ENCODE measurements around the gene RIPK3. TPM values are rescaled to one million over a fixed set of nuclear protein-coding genes. Genes with fewer than 3 reads are reported as not detected.

The RIPK3 gene
- total and polyA plus RNA-seq, 2 experiments from 2014 or later, result 0.32 to 1.5 TPM

DNA sequence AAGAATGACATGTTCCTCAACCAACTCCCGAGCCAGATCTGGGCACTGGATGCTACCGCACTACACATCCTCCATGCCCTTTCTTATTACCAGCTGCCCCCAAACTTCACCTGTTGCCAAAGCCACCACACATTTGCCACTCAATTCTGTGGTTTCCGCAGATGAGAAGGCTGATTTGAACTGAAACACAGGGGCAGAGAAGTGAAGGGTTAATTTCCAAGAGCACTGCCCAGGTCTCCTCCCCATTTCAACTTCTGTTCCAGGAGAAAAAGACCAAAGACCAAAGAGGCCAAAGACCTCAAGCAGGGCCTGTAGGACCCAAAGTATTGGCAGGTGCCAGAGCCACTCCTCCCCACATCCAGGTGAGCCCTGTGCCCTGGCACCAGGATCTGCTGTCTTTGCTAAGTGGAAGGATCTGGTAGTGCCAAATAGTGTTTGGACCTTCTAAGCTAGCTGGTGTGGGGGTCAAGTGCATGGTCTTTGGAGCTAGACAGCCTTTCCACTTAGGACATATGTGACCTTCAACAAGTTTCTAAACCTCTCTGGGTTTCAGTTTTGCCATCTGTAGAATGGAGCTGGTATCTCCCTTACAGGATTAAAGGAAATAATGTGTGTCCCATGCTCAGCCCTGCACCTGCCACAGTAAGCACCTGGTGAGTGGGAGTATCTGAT lies 48.2 kb downstream of the RIPK3 start:
- Histone ChIP-seq H3K4me1 (ENCODE audit: insufficient read depth) (no peaks in the 10 kb centered on the region), H3F3A (replicated peaks; ENCODE audit: low read depth) (no peaks in the 10 kb centered on the region), H3K9me2 (ENCODE audit: insufficient read depth) (no peaks in the 10 kb centered on the region), H4K20me1 (replicated peaks; ENCODE audit: insufficient read depth) (no peaks in the 10 kb centered on the region; the same call in 1 of the 2 replicates), H3K27me3 (ENCODE audit: insufficient read depth) (no peaks in the 10 kb centered on the region), H2AFZ (no peak overlapping the region), H3K4me3 (no peak overlapping the region), H3K36me3 (ENCODE audit: insufficient read depth) (no peaks in the 10 kb centered on the region; the same call in 1 of the 2 replicates), H3K79me2 (replicated peaks; ENCODE audit: insufficient read depth) (no peaks in the 10 kb centered on the region), H3K27ac (ENCODE audit: low read depth) (no peak overlapping the region), H3K4me2 (no peak overlapping the region)
- Mint-ChIP-seq H3K4me1 (no peaks in the 10 kb centered on the region), H3K4me3 (no peak overlapping the region), H3K27ac (no peak overlapping the region), H3K36me3 (ENCODE audit: low read depth) (peaks cover 5% of the 10 kb centered on the region; the same call in 2 of the 3 replicates), H3K27me3 (ENCODE audit: insufficient read depth, low read depth, poor library complexity) (peaks cover 7% of the 10 kb centered on the region), H3K9me3 (no peaks in the 10 kb centered on the region)
- ATAC-seq (no peak), DNase-seq (ENCODE audit: low spot score) (no peak)
- no peak for TF ChIP-seq POLR2AphosphoS5 (IDR thresholded peaks at IDR 0.05; ENCODE audit: low read depth)
- TF ChIP-seq, protein P1, sequence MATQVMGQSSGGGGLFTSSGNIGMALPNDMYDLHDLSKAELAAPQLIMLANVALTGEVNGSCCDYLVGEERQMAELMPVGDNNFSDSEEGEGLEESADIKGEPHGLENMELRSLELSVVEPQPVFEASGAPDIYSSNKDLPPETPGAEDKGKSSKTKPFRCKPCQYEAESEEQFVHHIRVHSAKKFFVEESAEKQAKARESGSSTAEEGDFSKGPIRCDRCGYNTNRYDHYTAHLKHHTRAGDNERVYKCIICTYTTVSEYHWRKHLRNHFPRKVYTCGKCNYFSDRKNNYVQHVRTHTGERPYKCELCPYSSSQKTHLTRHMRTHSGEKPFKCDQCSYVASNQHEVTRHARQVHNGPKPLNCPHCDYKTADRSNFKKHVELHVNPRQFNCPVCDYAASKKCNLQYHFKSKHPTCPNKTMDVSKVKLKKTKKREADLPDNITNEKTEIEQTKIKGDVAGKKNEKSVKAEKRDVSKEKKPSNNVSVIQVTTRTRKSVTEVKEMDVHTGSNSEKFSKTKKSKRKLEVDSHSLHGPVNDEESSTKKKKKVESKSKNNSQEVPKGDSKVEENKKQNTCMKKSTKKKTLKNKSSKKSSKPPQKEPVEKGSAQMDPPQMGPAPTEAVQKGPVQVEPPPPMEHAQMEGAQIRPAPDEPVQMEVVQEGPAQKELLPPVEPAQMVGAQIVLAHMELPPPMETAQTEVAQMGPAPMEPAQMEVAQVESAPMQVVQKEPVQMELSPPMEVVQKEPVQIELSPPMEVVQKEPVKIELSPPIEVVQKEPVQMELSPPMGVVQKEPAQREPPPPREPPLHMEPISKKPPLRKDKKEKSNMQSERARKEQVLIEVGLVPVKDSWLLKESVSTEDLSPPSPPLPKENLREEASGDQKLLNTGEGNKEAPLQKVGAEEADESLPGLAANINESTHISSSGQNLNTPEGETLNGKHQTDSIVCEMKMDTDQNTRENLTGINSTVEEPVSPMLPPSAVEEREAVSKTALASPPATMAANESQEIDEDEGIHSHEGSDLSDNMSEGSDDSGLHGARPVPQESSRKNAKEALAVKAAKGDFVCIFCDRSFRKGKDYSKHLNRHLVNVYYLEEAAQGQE (IDR thresholded peaks at IDR 0.05; ENCODE audit: unreplicated experiment), result no peak
- TF ChIP-seq, protein P2, sequence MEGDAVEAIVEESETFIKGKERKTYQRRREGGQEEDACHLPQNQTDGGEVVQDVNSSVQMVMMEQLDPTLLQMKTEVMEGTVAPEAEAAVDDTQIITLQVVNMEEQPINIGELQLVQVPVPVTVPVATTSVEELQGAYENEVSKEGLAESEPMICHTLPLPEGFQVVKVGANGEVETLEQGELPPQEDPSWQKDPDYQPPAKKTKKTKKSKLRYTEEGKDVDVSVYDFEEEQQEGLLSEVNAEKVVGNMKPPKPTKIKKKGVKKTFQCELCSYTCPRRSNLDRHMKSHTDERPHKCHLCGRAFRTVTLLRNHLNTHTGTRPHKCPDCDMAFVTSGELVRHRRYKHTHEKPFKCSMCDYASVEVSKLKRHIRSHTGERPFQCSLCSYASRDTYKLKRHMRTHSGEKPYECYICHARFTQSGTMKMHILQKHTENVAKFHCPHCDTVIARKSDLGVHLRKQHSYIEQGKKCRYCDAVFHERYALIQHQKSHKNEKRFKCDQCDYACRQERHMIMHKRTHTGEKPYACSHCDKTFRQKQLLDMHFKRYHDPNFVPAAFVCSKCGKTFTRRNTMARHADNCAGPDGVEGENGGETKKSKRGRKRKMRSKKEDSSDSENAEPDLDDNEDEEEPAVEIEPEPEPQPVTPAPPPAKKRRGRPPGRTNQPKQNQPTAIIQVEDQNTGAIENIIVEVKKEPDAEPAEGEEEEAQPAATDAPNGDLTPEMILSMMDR (conservative IDR thresholded peaks at IDR 0.05; ENCODE audit: low read depth in 2 of 2), result no peak
- TF ChIP-seq NANOG (IDR thresholded peaks at IDR 0.05; ENCODE audit: borderline replicate concordance), result no peak
- TF ChIP-seq STAT1 (IDR thresholded peaks at IDR 0.05; ENCODE audit: unreplicated experiment), result no peak
- TF ChIP-seq, protein P3, sequence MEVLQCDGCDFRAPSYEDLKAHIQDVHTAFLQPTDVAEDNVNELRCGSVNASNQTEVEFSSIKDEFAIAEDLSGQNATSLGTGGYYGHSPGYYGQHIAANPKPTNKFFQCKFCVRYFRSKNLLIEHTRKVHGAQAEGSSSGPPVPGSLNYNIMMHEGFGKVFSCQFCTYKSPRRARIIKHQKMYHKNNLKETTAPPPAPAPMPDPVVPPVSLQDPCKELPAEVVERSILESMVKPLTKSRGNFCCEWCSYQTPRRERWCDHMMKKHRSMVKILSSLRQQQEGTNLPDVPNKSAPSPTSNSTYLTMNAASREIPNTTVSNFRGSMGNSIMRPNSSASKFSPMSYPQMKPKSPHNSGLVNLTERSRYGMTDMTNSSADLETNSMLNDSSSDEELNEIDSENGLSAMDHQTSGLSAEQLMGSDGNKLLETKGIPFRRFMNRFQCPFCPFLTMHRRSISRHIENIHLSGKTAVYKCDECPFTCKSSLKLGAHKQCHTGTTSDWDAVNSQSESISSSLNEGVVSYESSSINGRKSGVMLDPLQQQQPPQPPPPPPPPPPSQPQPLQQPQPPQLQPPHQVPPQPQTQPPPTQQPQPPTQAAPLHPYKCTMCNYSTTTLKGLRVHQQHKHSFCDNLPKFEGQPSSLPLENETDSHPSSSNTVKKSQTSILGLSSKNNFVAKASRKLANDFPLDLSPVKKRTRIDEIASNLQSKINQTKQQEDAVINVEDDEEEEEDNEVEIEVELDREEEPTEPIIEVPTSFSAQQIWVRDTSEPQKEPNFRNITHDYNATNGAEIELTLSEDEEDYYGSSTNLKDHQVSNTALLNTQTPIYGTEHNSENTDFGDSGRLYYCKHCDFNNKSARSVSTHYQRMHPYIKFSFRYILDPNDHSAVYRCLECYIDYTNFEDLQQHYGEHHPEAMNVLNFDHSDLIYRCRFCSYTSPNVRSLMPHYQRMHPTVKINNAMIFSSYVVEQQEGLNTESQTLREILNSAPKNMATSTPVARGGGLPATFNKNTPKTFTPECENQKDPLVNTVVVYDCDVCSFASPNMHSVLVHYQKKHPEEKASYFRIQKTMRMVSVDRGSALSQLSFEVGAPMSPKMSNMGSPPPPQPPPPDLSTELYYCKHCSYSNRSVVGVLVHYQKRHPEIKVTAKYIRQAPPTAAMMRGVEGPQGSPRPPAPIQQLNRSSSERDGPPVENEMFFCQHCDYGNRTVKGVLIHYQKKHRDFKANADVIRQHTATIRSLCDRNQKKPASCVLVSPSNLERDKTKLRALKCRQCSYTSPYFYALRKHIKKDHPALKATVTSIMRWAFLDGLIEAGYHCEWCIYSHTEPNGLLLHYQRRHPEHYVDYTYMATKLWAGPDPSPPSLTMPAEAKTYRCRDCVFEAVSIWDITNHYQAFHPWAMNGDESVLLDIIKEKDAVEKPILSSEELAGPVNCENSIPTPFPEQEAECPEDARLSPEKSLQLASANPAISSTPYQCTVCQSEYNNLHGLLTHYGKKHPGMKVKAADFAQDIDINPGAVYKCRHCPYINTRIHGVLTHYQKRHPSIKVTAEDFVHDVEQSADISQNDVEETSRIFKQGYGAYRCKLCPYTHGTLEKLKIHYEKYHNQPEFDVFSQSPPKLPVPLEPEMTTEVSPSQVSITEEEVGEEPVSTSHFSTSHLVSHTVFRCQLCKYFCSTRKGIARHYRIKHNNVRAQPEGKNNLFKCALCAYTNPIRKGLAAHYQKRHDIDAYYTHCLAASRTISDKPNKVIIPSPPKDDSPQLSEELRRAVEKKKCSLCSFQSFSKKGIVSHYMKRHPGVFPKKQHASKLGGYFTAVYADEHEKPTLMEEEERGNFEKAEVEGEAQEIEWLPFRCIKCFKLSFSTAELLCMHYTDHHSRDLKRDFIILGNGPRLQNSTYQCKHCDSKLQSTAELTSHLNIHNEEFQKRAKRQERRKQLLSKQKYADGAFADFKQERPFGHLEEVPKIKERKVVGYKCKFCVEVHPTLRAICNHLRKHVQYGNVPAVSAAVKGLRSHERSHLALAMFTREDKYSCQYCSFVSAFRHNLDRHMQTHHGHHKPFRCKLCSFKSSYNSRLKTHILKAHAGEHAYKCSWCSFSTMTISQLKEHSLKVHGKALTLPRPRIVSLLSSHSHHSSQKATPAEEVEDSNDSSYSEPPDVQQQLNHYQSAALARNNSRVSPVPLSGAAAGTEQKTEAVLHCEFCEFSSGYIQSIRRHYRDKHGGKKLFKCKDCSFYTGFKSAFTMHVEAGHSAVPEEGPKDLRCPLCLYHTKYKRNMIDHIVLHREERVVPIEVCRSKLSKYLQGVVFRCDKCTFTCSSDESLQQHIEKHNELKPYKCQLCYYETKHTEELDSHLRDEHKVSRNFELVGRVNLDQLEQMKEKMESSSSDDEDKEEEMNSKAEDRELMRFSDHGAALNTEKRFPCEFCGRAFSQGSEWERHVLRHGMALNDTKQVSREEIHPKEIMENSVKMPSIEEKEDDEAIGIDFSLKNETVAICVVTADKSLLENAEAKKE (CRISPR knock-in tag; IDR thresholded peaks at IDR 0.05), result no peak
- no peak for TF ChIP-seq ZNF114 (CRISPR knock-in tag; IDR thresholded peaks at IDR 0.05)
- no peak for TF ChIP-seq EZH2phosphoT487 (IDR thresholded peaks at IDR 0.05; ENCODE audit: unreplicated experiment)
- TF ChIP-seq JUNB (IDR thresholded peaks at IDR 0.05; ENCODE audit: unreplicated experiment), result no peak
- TF ChIP-seq EZH2 (IDR thresholded peaks at IDR 0.05; ENCODE audit: low read depth, unreplicated experiment), result no peak
- no peak for TF ChIP-seq CREB1 (CRISPR knock-in tag; IDR thresholded peaks at IDR 0.05; ENCODE audit: low read depth)
- no peak for TF ChIP-seq ZNF331 (CRISPR knock-in tag; IDR thresholded peaks at IDR 0.05; ENCODE audit: low read depth)
- TF ChIP-seq, protein P4, sequence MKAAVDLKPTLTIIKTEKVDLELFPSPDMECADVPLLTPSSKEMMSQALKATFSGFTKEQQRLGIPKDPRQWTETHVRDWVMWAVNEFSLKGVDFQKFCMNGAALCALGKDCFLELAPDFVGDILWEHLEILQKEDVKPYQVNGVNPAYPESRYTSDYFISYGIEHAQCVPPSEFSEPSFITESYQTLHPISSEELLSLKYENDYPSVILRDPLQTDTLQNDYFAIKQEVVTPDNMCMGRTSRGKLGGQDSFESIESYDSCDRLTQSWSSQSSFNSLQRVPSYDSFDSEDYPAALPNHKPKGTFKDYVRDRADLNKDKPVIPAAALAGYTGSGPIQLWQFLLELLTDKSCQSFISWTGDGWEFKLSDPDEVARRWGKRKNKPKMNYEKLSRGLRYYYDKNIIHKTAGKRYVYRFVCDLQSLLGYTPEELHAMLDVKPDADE (IDR thresholded peaks at IDR 0.05), result no peak
